ENCODE results near the gene KCNJ5. TPM values are rescaled to one million over a fixed set of nuclear protein-coding genes. Genes with fewer than 3 reads are reported as not detected.

KCNJ5 gene
- total RNA-seq, 4 donors from 2014 or later = 0.15 to 1.0 (median 0.59) TPM; not detected in 1

DNA sequence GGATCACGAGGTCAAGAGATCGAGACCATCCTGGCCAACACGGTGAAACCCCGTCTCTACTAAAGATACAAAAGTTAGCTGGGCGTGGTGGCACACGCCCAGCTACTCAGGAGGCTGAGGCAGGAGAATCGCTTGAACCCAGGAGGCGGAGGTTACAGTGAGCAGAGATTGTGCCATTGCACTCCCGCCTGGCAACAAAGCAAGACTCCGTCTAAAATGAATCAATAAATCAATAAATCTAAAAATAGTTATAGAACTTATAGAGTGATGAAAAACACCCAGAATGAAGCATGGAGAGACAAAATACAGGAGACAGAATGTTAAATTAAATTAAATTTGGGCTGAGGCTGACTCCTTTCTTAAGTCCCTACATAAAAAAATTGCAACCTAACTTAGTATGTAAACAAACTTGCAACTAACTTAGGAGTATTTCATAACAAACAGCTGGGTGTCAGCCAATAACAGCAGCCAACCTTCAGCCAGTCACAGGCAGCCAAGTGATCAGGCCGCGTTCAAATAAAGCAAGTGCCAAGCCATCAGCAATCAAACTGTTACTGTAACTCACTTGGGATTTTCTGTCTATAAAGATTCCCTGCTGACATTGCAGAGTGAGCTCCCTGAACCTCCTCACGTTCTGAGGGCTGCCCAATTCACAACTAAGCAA lies 58.8 kb downstream of the KCNJ5 start:
- no peak for DNase-seq (ENCODE audit: low spot score in 2 of 2)
- TF ChIP-seq, protein P1, sequence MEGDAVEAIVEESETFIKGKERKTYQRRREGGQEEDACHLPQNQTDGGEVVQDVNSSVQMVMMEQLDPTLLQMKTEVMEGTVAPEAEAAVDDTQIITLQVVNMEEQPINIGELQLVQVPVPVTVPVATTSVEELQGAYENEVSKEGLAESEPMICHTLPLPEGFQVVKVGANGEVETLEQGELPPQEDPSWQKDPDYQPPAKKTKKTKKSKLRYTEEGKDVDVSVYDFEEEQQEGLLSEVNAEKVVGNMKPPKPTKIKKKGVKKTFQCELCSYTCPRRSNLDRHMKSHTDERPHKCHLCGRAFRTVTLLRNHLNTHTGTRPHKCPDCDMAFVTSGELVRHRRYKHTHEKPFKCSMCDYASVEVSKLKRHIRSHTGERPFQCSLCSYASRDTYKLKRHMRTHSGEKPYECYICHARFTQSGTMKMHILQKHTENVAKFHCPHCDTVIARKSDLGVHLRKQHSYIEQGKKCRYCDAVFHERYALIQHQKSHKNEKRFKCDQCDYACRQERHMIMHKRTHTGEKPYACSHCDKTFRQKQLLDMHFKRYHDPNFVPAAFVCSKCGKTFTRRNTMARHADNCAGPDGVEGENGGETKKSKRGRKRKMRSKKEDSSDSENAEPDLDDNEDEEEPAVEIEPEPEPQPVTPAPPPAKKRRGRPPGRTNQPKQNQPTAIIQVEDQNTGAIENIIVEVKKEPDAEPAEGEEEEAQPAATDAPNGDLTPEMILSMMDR (IDR thresholded peaks at IDR 0.05) = no peak
- TF ChIP-seq POLR2A (IDR thresholded peaks at IDR 0.05) = no peak
- 61 to 66% methylated on average over 13 of the region's 13 CpGs for WGBS, 2 donors
- intact Hi-C loops (cut with DNase I; ENCODE audit: low total_unique reads) = no loop called here
- no peak overlapping the region for H3K4me3 ChIP-seq (ENCODE audit: low read depth, poor library complexity, severe bottlenecking)

- TF ChIP-seq POLR2A (IDR thresholded peaks at IDR 0.05) = no peak
- TF ChIP-seq, protein P1 (IDR thresholded peaks at IDR 0.05) = no peak
- WGBS, 2 donors = 93 to 94% methylated on average over 16 of the region's 16 CpGs
- intact Hi-C loops (cut with DNase I; ENCODE audit: low total_unique reads) = no loop called here
- no peak overlapping the region for H3K4me3 ChIP-seq (ENCODE audit: low read depth, poor library complexity, severe bottlenecking)
- no peak for DNase-seq (ENCODE audit: low spot score in 2 of 2)
Observed at GRCh38 chr11:128953151-128953550, 62.0 kb downstream of the KCNJ5 start.

DNA sequence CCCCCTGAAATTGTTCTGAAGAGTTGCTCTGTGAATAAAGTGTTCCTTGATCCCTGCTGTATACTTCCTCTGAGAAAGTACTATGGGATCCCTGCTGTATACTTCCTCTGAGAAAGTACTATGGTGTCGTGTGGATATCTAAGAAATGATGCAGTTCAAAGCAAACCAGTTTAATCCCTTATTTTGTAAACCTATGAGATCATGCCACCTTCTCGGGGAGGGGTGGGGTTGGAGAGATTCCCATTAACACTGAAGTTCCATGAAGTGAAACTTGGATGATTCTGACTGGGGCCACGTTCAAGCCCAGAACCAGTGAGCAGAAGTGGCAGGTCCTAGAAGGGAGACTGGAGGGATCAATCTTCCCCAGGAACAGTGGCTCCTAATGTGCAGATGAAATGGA lies 64.5 kb downstream of the KCNJ5 start:
- intact Hi-C loops (cut with DNase I; ENCODE audit: low total_unique reads) = loop anchor here (5.0 kb wide), 2 partner anchors 73 to 783 kb away; no protein-coding TSS in a partner anchor
- WGBS, 2 donors = 43 to 53% methylated on average over 3 of the region's 3 CpGs
- DNase-seq (ENCODE audit: low spot score in 2 of 2) = no peak
- no peak overlapping the region for H3K4me3 ChIP-seq (ENCODE audit: low read depth, poor library complexity, severe bottlenecking)
- TF ChIP-seq, protein P1 (IDR thresholded peaks at IDR 0.05) = no peak
- TF ChIP-seq POLR2A (IDR thresholded peaks at IDR 0.05) = no peak

DNA sequence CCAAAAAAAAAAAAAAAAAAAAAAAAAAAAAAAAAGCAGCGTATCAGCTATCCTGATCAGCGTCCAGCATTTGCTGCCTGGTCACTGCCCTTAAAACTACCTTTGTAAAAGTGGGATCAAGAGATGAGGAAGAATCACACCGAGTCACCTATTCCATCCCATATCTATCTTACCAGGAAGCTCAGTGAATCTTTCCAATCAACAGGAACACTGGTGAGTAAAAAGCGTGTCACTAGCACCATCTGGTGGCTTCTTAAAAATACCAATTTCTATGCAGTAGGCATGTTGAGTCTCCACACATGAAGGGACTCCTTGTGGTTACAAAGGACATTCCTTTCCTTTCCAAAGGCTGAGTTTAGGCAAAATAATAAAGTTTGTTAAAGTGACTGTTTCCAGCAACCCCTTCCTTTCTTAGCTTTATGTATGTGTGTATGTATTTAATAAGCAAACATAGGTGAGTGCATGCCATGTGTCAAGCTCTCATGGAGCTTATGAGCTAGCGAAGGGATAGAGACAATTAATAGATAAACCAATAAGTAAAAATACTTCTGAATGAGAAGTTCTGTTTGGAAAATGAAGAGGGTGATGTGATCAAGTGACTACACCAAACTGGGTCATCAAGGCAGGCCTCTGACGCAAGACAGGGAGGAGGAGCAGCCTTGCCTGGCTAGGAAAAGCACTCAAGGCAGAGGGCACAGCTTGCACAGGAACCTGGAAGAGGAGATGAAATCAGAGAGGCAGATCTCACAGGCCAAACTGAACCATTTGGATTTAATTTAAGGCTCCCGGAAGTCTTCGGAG lies 65.4 kb downstream of the KCNJ5 start:
- 35 to 37% methylated on average over 8 of the region's 8 CpGs for WGBS, 2 donors
- no peak overlapping the region for H3K4me3 ChIP-seq (ENCODE audit: low read depth, poor library complexity, severe bottlenecking)
- DNase-seq (ENCODE audit: low spot score in 2 of 2) = no peak
- intact Hi-C loops (cut with DNase I; ENCODE audit: low total_unique reads) = loop anchor here (5.0 kb wide), 2 partner anchors 74 to 784 kb away; no protein-coding TSS in a partner anchor
- TF ChIP-seq, protein P1 (IDR thresholded peaks at IDR 0.05) = peak in 1 of 3 donors; percentile 45
- no peak for TF ChIP-seq POLR2A (IDR thresholded peaks at IDR 0.05)

DNA sequence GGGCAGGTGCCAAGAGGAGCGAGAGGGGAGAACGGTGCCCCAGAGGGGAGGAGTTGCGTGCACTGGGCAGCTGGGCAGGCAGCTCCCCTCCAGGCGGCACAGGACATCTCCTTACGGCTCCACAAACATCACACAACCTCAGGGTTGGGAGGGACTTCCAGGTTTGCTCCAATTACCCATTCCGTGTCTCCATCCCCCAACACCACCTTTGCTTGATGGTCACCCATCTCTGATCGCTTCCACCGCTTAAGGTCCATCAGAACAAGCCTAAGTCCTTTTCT lies 66.0 kb downstream of the KCNJ5 start:
- intact Hi-C loops (cut with DNase I; ENCODE audit: low total_unique reads) = loop anchor here (5.0 kb wide), 2 partner anchors 75 to 785 kb away; no protein-coding TSS in a partner anchor

More for the DNA sequence above, 66.0 kb downstream of the KCNJ5 start:
- 65 to 71% methylated on average over 8 of the region's 8 CpGs for WGBS, 2 donors
- DNase-seq (ENCODE audit: low spot score in 2 of 2) = no peak
- TF ChIP-seq, protein P1 (IDR thresholded peaks at IDR 0.05) = no peak
- no peak for TF ChIP-seq POLR2A (IDR thresholded peaks at IDR 0.05)
- no peak overlapping the region for H3K4me3 ChIP-seq (ENCODE audit: low read depth, poor library complexity, severe bottlenecking)
